ENCODE measurements around the gene CST9. TPM values are rescaled to one million over a fixed set of nuclear protein-coding genes. Genes with fewer than 3 reads are reported as not detected.

CST9 gene
- total RNA-seq (not detected), polyA plus RNA-seq (ENCODE audit: insufficient read depth, low read depth, low replicate concordance) (not detected)
- long read RNA-seq, donor 1 = 0 reads
- long read RNA-seq, donor 2 = 0 reads
- long read RNA-seq, donor 3 = 0 reads
- long read RNA-seq, donor 4 = 0 reads
- long read RNA-seq, donor 5 = 0 reads
- long read RNA-seq, donor 6 = 0 reads
- long read RNA-seq, donor 7 = 0 reads
- long read RNA-seq, donor 8 = 0 reads
- long read RNA-seq, donor 9 = 0 reads
- long read RNA-seq, donor 10 = 0 reads

- Histone ChIP-seq H3K4me1 (ENCODE audit: control insufficient read depth in 2 of 3, insufficient read depth in 2 of 3, low read depth in 1 of 3, low read length in 3 of 3) (no peaks in the 10 kb centered on the region), H3K4me3 (ENCODE audit: low read length in 3 of 3) (no peak within 1 kb of the TSS), H3K36me3 (ENCODE audit: control insufficient read depth in 2 of 3, insufficient read depth in 3 of 3, low read length in 3 of 3) (no peaks in the 10 kb centered on the region), H3K9me3 (ENCODE audit: control insufficient read depth in 2 of 3, insufficient read depth in 1 of 3, low read length in 3 of 3) (no peaks in the 10 kb centered on the region), H3K27me3 (ENCODE audit: control insufficient read depth, insufficient read depth, low read length) (no peaks in the 10 kb centered on the region), H3K27ac (ENCODE audit: low read depth in 2 of 2, low read length in 2 of 2) (no peak within 1 kb of the TSS), H3K9ac (ENCODE audit: low read length in 3 of 3) (no peak within 1 kb of the TSS)
- TF ChIP-seq CTCF (IDR thresholded peaks at IDR 0.05; ENCODE audit: borderline replicate concordance, extremely low read depth, insufficient read depth) = no peak
- intact Hi-C loops (cut with DNase I) = no loop called here
- no peak for DNase-seq
- FAIRE-seq = no peak
Observed at GRCh38 chr20:23605867-23606651, at the start of gene CST9. Gene CST9, minus strand, starts transcription at chr20:23605917. Its CDS starts 53 bp downstream, at chr20:23605864.

- TF ChIP-seq CTCF (IDR thresholded peaks at IDR 0.05; ENCODE audit: borderline replicate concordance, extremely low read depth, insufficient read depth) = no peak
Observed at GRCh38 chr20:23654717-23655116, 49.0 kb upstream of the CST9 start.

GRCh38 chr20:23654000-23654399 is 48.3 kb upstream of the CST9 start:
- DNase-seq (no peak), FAIRE-seq (no peak)
- TF ChIP-seq CTCF (IDR thresholded peaks at IDR 0.05; ENCODE audit: borderline replicate concordance, extremely low read depth, insufficient read depth) = no peak
- intact Hi-C loops (cut with DNase I) = no loop called here
- Histone ChIP-seq H3K4me1 (ENCODE audit: control insufficient read depth in 2 of 3, insufficient read depth in 2 of 3, low read depth in 1 of 3, low read length in 3 of 3) (peaks cover 0 to 4% (median 3%) of the 10 kb centered on the region in 3 donors), H3K4me3 (ENCODE audit: low read length in 3 of 3) (no peak overlapping the region), H3K9me3 (ENCODE audit: control insufficient read depth in 2 of 3, insufficient read depth in 1 of 3, low read length in 3 of 3) (no peaks in the 10 kb centered on the region), H3K9ac (ENCODE audit: low read length in 3 of 3) (no peak overlapping the region), H3K27ac (ENCODE audit: low read depth in 2 of 2, low read length in 2 of 2) (no peak overlapping the region), H3K27me3 (ENCODE audit: control insufficient read depth, insufficient read depth, low read length) (no peaks in the 10 kb centered on the region), H3K36me3 (ENCODE audit: control insufficient read depth in 2 of 3, insufficient read depth in 3 of 3, low read length in 3 of 3) (no peaks in the 10 kb centered on the region)

More at GRCh38 chr20:23654717-23655116, 49.0 kb upstream of the CST9 start:
- peaks cover 0 to under 1% (median 0%) of the 10 kb centered on the region in 3 donors for H3K9me3 ChIP-seq (ENCODE audit: control insufficient read depth in 2 of 3, insufficient read depth in 1 of 3, low read length in 3 of 3)
- no peak overlapping the region for H3K4me3 ChIP-seq (ENCODE audit: low read length in 3 of 3)
- no peak overlapping the region for H3K27ac ChIP-seq (ENCODE audit: low read depth in 2 of 2, low read length in 2 of 2)
- H3K9ac ChIP-seq (ENCODE audit: low read length in 3 of 3) = no peak overlapping the region
- intact Hi-C loops (cut with DNase I) = no loop called here
- DNase-seq (peak in 1 of 5 donors; percentile 1), FAIRE-seq (no peak)
- peaks cover 4 to 10% (median 8%) of the 10 kb centered on the region in 3 donors for H3K4me1 ChIP-seq (ENCODE audit: control insufficient read depth in 2 of 3, insufficient read depth in 2 of 3, low read depth in 1 of 3, low read length in 3 of 3)
- no peaks in the 10 kb centered on the region for H3K36me3 ChIP-seq (ENCODE audit: control insufficient read depth in 2 of 3, insufficient read depth in 3 of 3, low read length in 3 of 3)
- H3K27me3 ChIP-seq (ENCODE audit: control insufficient read depth, insufficient read depth, low read length) = no peaks in the 10 kb centered on the region
